ENCODE results near the gene DNAJB4.

GRCh38 chr1:78005755-78006154 lies 1.0 kb downstream of the DNAJB4 start:
- TF ChIP-seq CTCF (IDR thresholded peaks at IDR 0.05; ENCODE audit: low read length) (no peak), EZH2 (IDR thresholded peaks at IDR 0.05; ENCODE audit: borderline replicate concordance, low read length) (no peak)
